Activated CD4-positive, alpha-beta T cell treated with anti-CD3 and anti-CD28 coated beads for 36 hours (primary cell): ENCODE results near the gene CDK6. TPM values are rescaled to one million over a fixed set of nuclear protein-coding genes. Genes with fewer than 3 reads are reported as not detected.

Experiments
- ATAC-seq: fragments of 200-7000 bp; cut with Tn5 transposase; one replicate; pipeline ENCODE4 v1.10.0; 2021; ENCODE audit warnings: mild to moderate bottlenecking, moderate library complexity
- CTCF ChIA-PET: fragments of 350-600 bp; sonication (Branson Sonifier 250); formaldehyde crosslinking; loops from one replicate; lab custom pipeline; 2021; ENCODE audit warnings: antibody characterized with exemption; lab: Charles Lee
- POLR2A ChIA-PET: fragments of 350-600 bp; sonication (Branson Sonifier 250); formaldehyde crosslinking; loops from one replicate; lab custom pipeline; 2021; ENCODE audit warnings: antibody characterized with exemption, inconsistent platforms; lab: Charles Lee
- DNase-seq: peaks from one replicate; pipeline ENCODE4 v3.0.0-alpha.2; 2020
- H3K27ac Mint-ChIP-seq: one replicate; pipeline ENCODE4 v1.8.0; 2021; ENCODE audit warnings: mixed read lengths
- H3K27me3 Mint-ChIP-seq: one replicate; pipeline ENCODE4 v1.8.0; 2021; ENCODE audit warnings: mixed read lengths
- H3K36me3 Mint-ChIP-seq: one replicate; pipeline ENCODE4 v1.8.0; 2021; ENCODE audit warnings: low read depth, mixed read lengths
- H3K4me1 Mint-ChIP-seq: one replicate; pipeline ENCODE4 v1.8.0; 2021; ENCODE audit warnings: mixed read lengths
- H3K4me3 Mint-ChIP-seq: one replicate; pipeline ENCODE4 v1.8.0; 2021; ENCODE audit warnings: mild to moderate bottlenecking, moderate library complexity, mixed read lengths
- H3K9me3 Mint-ChIP-seq: one replicate; pipeline ENCODE4 v1.8.0; 2021; ENCODE audit warnings: low read depth, mixed read lengths
- intact Hi-C, 2 experiments: fragments of 100-400 bp; cut with DNase I in 1 of 2; cut with micrococcal nuclease in 1 of 2; formaldehyde crosslinking; loops; one replicate each; pipeline versions ENCODE4 v1.14.2 to v1.15.1; 2022 to 2024; cut with DNase I, micrococcal nuclease
- total RNA-seq, 2 experiments: library from RNA; stranded (reverse); gene quantifications; one replicate each; pipeline ENCODE4 v1.2.3, GENCODE V29; 2021

The CDK6 gene
- total RNA-seq, 2 experiments from 2014 or later = 118 to 135 TPM

GRCh38 chr7:92729751-92730150 lies 106.6 kb downstream of the CDK6 start:
- no peaks in the 10 kb centered on the region for H3K27me3 Mint-ChIP-seq
- ATAC-seq (no peak), DNase-seq (peak; percentile 56)
- H3K9me3 Mint-ChIP-seq = peaks cover 6% of the 10 kb centered on the region
- ChIA-PET POLR2A (interaction anchor here (1.1 to 1.4 kb wide), 4 partner anchors 12 to 109 kb away, joined by 3 to 10 read pairs (median 8); no protein-coding TSS in a partner anchor), CTCF (interaction anchor here (0.8 to 1.3 kb wide), 3 partner anchors 14 to 98 kb away, joined by 3 to 5 read pairs (median 4); no protein-coding TSS in a partner anchor)
- peak overlapping the region; percentile 39 for H3K4me3 Mint-ChIP-seq
- intact Hi-C loops = loop anchor here (1.0 to 2.0 kb wide), 4 partner anchors 11 to 104 kb away; no protein-coding TSS in a partner anchor
- peaks cover 59% of the 10 kb centered on the region for H3K4me1 Mint-ChIP-seq
- H3K36me3 Mint-ChIP-seq = peaks cover 55% of the 10 kb centered on the region
- peak overlapping the region; percentile 88 for H3K27ac Mint-ChIP-seq

- intact Hi-C loops = loop anchor here (1.0 to 2.0 kb wide), 2 partner anchors 11 to 86 kb away; no protein-coding TSS in a partner anchor
- ChIA-PET CTCF (interaction anchor here (0.6 to 1.4 kb wide), 6 partner anchors 13 to 103 kb away, joined by 3 to 5 read pairs (median 4); no protein-coding TSS in a partner anchor), POLR2A (interaction anchor here (0.9 to 1.4 kb wide), 8 partner anchors 11 to 108 kb away, joined by 3 to 10 read pairs (median 6); no protein-coding TSS in a partner anchor)
- H3K27ac Mint-ChIP-seq = peak overlapping the region; percentile 88
- DNase-seq (no peak), ATAC-seq (peak; percentile 59)
- peaks cover 54% of the 10 kb centered on the region for H3K36me3 Mint-ChIP-seq
- H3K4me3 Mint-ChIP-seq = peak overlapping the region; percentile 39
- no peaks in the 10 kb centered on the region for H3K27me3 Mint-ChIP-seq
- H3K9me3 Mint-ChIP-seq = peaks cover 4% of the 10 kb centered on the region
- H3K4me1 Mint-ChIP-seq = peaks cover 57% of the 10 kb centered on the region
Measured at GRCh38 chr7:92729172-92729571, 107.2 kb downstream of the CDK6 start.

DNA sequence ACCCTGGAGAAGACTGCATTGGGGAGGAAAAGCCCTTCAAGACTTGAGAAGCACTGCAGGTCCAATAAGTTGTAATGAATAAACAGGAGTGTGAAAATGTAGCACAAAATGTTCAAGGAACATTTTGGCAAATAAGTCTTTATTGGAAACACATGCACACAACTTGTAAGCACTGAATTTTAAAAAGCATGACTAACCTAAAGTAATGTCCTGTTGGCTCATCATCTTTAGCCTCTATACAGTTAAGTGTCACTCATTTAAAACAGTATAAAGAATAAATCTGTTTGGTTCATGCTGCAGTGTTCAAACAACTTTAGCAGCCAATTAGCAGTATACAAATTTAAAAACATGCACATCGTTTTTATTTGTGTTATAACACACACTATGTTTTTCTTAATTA lies 108.6 kb downstream of the CDK6 start:
- ChIA-PET CTCF (interaction anchor here (1.4 kb wide), 2 partner anchors 9 to 27 kb away, joined by 4 to 7 read pairs; no protein-coding TSS in a partner anchor), POLR2A (no interaction called here)
- Mint-ChIP-seq H3K36me3 (peaks cover 59% of the 10 kb centered on the region), H3K27ac (peak overlapping the region; percentile 55), H3K4me3 (no peak overlapping the region), H3K27me3 (no peaks in the 10 kb centered on the region), H3K4me1 (peaks cover 63% of the 10 kb centered on the region), H3K9me3 (no peaks in the 10 kb centered on the region)
- no peak for DNase-seq
- intact Hi-C loops = loop anchor here in 1 of 2 experiments (2.0 kb wide), 1 partner anchor 85 kb away; no protein-coding TSS in a partner anchor
- ATAC-seq = no peak

- no peaks in the 10 kb centered on the region for H3K9me3 Mint-ChIP-seq
- peaks cover 72% of the 10 kb centered on the region for H3K36me3 Mint-ChIP-seq
- no peaks in the 10 kb centered on the region for H3K27me3 Mint-ChIP-seq
- intact Hi-C loops = no loop called here
- no peak overlapping the region for H3K27ac Mint-ChIP-seq
- ATAC-seq (no peak), DNase-seq (no peak)
- H3K4me1 Mint-ChIP-seq = peaks cover 56% of the 10 kb centered on the region
- CTCF ChIA-PET = interaction anchor here (0.6 to 1.8 kb wide), 4 partner anchors 12 to 440 kb away, joined by 3 to 4 read pairs (median 3); no protein-coding TSS in a partner anchor
- no peak overlapping the region for H3K4me3 Mint-ChIP-seq
- POLR2A ChIA-PET = no interaction called here
Measured at GRCh38 chr7:92725161-92725925, 111.0 kb downstream of the CDK6 start.

DNA sequence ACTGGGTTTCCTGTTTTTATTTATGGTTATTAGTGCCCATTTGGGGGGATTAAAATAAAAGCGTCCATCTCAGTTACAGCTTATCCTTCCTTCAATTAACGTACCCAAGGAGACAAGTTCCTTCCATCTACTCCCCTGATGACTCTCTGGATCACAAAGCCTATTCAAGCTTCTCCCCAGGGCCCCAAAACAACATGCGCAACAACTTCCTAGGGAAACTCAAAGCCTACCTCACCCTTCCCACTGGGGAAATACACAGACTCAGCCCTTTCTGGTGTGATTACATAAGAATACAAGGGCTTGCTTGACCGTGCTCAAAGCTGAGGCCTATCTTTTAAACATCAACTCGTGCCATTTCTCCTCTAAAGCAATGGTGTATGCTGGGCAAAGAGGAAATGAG lies 112.4 kb downstream of the CDK6 start:
- no peak overlapping the region for H3K4me3 Mint-ChIP-seq
- peaks cover 69% of the 10 kb centered on the region for H3K36me3 Mint-ChIP-seq
- no peaks in the 10 kb centered on the region for H3K27me3 Mint-ChIP-seq
- intact Hi-C loops = no loop called here
- ATAC-seq (no peak), DNase-seq (no peak)
- ChIA-PET POLR2A (interaction anchor here (0.6 kb wide), 2 partner anchors 135 to 313 kb away, joined by 3 to 4 read pairs; no protein-coding TSS in a partner anchor), CTCF (interaction anchor here (0.7 to 1.0 kb wide), 2 partner anchors 9 to 43 kb away, joined by 3 to 4 read pairs; no protein-coding TSS in a partner anchor)
- peak overlapping the region; percentile 1 for H3K27ac Mint-ChIP-seq
- H3K4me1 Mint-ChIP-seq = peaks cover 52% of the 10 kb centered on the region
- H3K9me3 Mint-ChIP-seq = no peaks in the 10 kb centered on the region

- intact Hi-C loops = no loop called here
- H3K4me1 Mint-ChIP-seq = peaks cover 55% of the 10 kb centered on the region
- ATAC-seq (no peak), DNase-seq (no peak)
- CTCF ChIA-PET = interaction anchor here (0.7 to 1.5 kb wide), 3 partner anchors 11 to 44 kb away, joined by 3 to 6 read pairs (median 3); no protein-coding TSS in a partner anchor
- POLR2A ChIA-PET = interaction anchor here (0.6 kb wide), 1 partner anchor 134 kb away, joined by 3 read pairs; no protein-coding TSS in a partner anchor
- H3K27me3 Mint-ChIP-seq = no peaks in the 10 kb centered on the region
- H3K27ac Mint-ChIP-seq = no peak overlapping the region
- H3K36me3 Mint-ChIP-seq = peaks cover 75% of the 10 kb centered on the region
- H3K4me3 Mint-ChIP-seq = no peak overlapping the region
- H3K9me3 Mint-ChIP-seq = no peaks in the 10 kb centered on the region
Measured at GRCh38 chr7:92723205-92723604, 113.2 kb downstream of the CDK6 start.

GRCh38 chr7:92722541-92722940 lies 113.8 kb downstream of the CDK6 start:
- Mint-ChIP-seq H3K4me3 (no peak overlapping the region), H3K4me1 (peaks cover 60% of the 10 kb centered on the region), H3K36me3 (peaks cover 76% of the 10 kb centered on the region), H3K27me3 (no peaks in the 10 kb centered on the region), H3K27ac (no peak overlapping the region), H3K9me3 (no peaks in the 10 kb centered on the region)
- ChIA-PET POLR2A (no interaction called here), CTCF (interaction anchor here (0.5 to 1.5 kb wide), 8 partner anchors 10 to 124 kb away, joined by 3 to 6 read pairs (median 4); no protein-coding TSS in a partner anchor)
- DNase-seq (no peak), ATAC-seq (no peak)
- intact Hi-C loops = no loop called here

DNA sequence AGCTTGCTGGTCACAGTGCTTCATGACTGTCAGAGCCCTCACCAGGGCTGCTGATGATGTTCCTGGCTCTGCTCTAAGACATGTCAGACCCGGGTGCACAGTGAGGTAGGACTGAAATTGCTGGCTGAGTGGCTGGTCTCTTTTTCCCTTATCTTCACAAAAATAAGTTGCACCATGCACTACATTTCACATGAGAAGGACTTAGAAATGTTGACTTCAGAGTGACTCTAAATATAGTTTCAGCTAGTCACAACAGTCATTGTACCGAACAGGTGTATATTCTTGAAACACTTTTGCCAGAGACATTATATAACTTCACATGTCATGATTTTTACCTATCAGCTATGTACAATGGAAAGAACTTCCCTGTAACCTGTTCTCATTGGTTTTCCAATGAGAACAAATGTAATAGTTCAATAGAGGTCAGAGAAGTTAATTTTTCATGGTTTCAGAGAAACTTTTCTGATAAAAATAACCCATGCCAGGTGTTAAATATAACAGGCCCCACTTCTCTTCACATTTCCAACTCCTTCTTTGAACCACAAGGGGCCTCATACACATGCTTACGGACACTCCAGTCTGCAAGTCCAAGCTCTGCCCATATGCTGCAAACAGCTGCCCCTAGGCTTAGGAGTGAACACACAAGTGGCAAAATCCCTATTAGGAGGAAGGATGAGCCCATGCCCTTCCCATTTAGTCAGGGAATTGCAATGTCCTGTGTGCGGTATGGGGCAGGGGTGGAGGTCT lies 115.6 kb downstream of the CDK6 start:
- ATAC-seq = no peak
- H3K9me3 Mint-ChIP-seq = no peaks in the 10 kb centered on the region
- peaks cover 66% of the 10 kb centered on the region for H3K36me3 Mint-ChIP-seq
- intact Hi-C loops = no loop called here
- H3K27me3 Mint-ChIP-seq = no peaks in the 10 kb centered on the region
- H3K27ac Mint-ChIP-seq = peak overlapping the region; percentile 62
- H3K4me1 Mint-ChIP-seq = peaks cover 62% of the 10 kb centered on the region
- CTCF ChIA-PET = interaction anchor here (0.5 to 1.1 kb wide), 5 partner anchors 11 to 111 kb away, joined by 3 to 4 read pairs (median 3); no protein-coding TSS in a partner anchor
- POLR2A ChIA-PET = interaction anchor here (0.6 kb wide), 1 partner anchor 87 kb away, joined by 3 read pairs; no protein-coding TSS in a partner anchor
- DNase-seq = no peak
- H3K4me3 Mint-ChIP-seq = no peak overlapping the region

DNA sequence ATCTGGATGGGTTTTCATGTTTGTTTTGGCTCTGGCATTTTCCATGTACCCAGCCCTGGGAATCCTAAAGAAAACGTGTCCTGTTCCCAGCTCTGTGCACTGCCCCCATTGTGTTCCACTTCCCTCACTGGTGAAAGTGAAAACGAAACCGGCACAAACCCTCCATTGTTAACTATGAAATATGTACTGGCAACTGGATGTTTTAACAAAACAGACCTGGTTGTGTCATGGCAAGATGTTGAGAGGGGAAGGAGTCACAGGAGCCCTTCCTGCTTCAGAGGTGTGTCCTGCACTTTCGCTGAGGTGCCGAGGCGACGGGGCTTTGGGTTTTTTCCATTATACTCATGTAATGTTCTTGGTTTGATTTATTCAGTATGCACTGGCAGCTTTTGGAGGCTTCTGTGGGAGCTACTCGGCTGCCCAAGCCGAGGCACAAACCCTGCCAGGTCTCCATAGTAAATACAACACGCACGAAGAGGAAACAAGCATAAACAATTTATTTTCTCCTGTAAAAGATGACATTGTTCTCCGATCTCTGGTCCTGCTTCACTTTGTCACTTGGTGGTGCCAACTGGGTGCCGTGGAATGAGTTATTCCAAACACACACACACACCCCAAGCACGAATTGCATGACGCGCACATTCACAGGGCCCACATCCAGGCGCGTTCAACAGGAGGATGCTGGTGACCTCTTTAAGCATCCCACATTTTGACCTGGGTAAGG lies 118.2 kb downstream of the CDK6 start:
- Mint-ChIP-seq H3K4me3 (peak overlapping the region; percentile 66), H3K4me1 (peaks cover 64% of the 10 kb centered on the region), H3K9me3 (no peaks in the 10 kb centered on the region), H3K36me3 (peaks cover 60% of the 10 kb centered on the region), H3K27me3 (no peaks in the 10 kb centered on the region), H3K27ac (peak overlapping the region; percentile 85)
- POLR2A ChIA-PET = interaction anchor here (0.6 to 2.1 kb wide), 9 partner anchors 11 to 114 kb away, joined by 3 to 8 read pairs (median 4); no protein-coding TSS in a partner anchor
- peak; percentile 80 for DNase-seq
- CTCF ChIA-PET = interaction anchor here (1.0 to 1.9 kb wide), 3 partner anchors 9 to 12 kb away, joined by 3 to 7 read pairs (median 3); no protein-coding TSS in a partner anchor
- intact Hi-C loops = loop anchor here (1.0 kb wide), 2 partner anchors 11 to 13 kb away; no protein-coding TSS in a partner anchor
- ATAC-seq = peak; percentile 95

DNA sequence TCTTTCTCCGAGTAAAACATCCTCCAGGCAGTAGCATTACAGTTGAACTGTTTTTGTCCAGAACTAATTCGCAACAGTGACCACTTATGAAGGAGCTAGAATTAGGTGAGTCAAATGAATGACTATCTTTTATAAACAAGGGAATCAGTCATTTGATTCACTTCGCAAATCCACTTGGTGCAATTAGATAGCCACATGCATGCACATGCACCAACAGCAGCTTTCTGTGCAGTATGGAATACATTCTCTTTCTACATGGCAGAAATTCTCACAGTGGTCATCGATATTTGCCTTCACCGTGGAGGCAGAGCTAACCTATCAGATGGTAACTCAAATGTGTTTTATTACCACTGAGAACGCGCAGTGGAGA lies 118.8 kb downstream of the CDK6 start:
- peak; percentile 4 for ATAC-seq
- no peaks in the 10 kb centered on the region for H3K27me3 Mint-ChIP-seq
- ChIA-PET POLR2A (interaction anchor here (0.6 to 2.1 kb wide), 7 partner anchors 12 to 115 kb away, joined by 3 to 8 read pairs (median 4); no protein-coding TSS in a partner anchor), CTCF (interaction anchor here (0.6 to 1.9 kb wide), 4 partner anchors 8 to 83 kb away, joined by 3 to 7 read pairs (median 3); no protein-coding TSS in a partner anchor)
- peaks cover 58% of the 10 kb centered on the region for H3K4me1 Mint-ChIP-seq
- intact Hi-C loops = no loop called here
- H3K27ac Mint-ChIP-seq = peak overlapping the region; percentile 85
- H3K36me3 Mint-ChIP-seq = peaks cover 56% of the 10 kb centered on the region
- no peaks in the 10 kb centered on the region for H3K9me3 Mint-ChIP-seq
- DNase-seq = no peak
- H3K4me3 Mint-ChIP-seq = peak overlapping the region; percentile 66
